H1 (cell line): ENCODE results near the gene DMAC2L. TPM values are rescaled to one million over a fixed set of nuclear protein-coding genes. Genes with fewer than 3 reads are reported as not detected.

ENCODE experiments used
- CTCF ChIA-PET: fragments of 300-600 bp; sonication (Branson Sonifier 250); formaldehyde crosslinking; loops from one replicate; lab custom pipeline; 2021; ENCODE audit not compliant: partially characterized antibody; lab: Charles Lee
- POLR2A ChIA-PET: fragments of 300-600 bp; sonication (Branson Sonifier 250); formaldehyde crosslinking; loops from one replicate; lab custom pipeline; 2021; ENCODE audit warnings: inconsistent platforms; ENCODE audit not compliant: partially characterized antibody; lab: Charles Lee
- DNase-seq, 2 experiments: peaks; one replicate each; pipeline versions ENCODE4 v3.0.0 to v3.0.0-alpha.2; 2010 to 2022; ENCODE audit warnings: low spot score in 2 of 2, low read depth in 1 of 2, mixed read lengths in 1 of 2
- FAIRE-seq: peaks from 2 replicates; lab custom pipeline; 2011; peaks lifted over from hg19 to GRCh38; lab: Jason Lieb, UNC
- H2AFZ ChIP-seq: 2 replicates; pipeline ENCODE4 v1.8.1; 2012; ENCODE audit warnings: low read length, inconsistent platforms
- H2AK5ac ChIP-seq: 2 replicates; pipeline ENCODE4 v1.6.1; 2013; ENCODE audit warnings: low read depth, low read length
- H2BK120ac ChIP-seq: replicated peaks from 2 replicates; pipeline ENCODE3; 2013; ENCODE audit warnings: low read depth, low read length, inconsistent platforms
- H2BK12ac ChIP-seq: 2 replicates; pipeline ENCODE4 v1.6.1; 2013; ENCODE audit warnings: low read depth, low read length
- H2BK15ac ChIP-seq: 2 replicates; pipeline ENCODE4 v1.6.1; 2013; ENCODE audit warnings: low read length
- H2BK20ac ChIP-seq: 2 replicates; pipeline ENCODE4 v1.6.1; 2013; ENCODE audit warnings: low read length
- H2BK5ac ChIP-seq: 2 replicates; pipeline ENCODE4 v1.6.1; 2013; ENCODE audit warnings: low read depth, low read length
- H3K14ac ChIP-seq: 2 replicates; pipeline ENCODE4 v1.6.1; 2013; ENCODE audit warnings: inconsistent platforms; ENCODE audit not compliant: insufficient read length
- H3K18ac ChIP-seq: 2 replicates; pipeline ENCODE4 v1.6.1; 2013; ENCODE audit warnings: low read length; ENCODE audit errors: extremely low read depth
- H3K23ac ChIP-seq: 2 replicates; pipeline ENCODE4 v1.6.1; 2013; ENCODE audit warnings: inconsistent platforms; ENCODE audit not compliant: insufficient read length
- H3K23me2 ChIP-seq: 2 replicates; pipeline ENCODE4 v1.6.1; 2013; ENCODE audit warnings: low read depth, low read length
- H3K27ac ChIP-seq: 2 replicates; pipeline ENCODE4 v1.6.1; 2011; ENCODE audit warnings: low read depth, low read length, inconsistent platforms
- H3K27me3 ChIP-seq, 4 experiments: replicated peaks in 1 of 4; 1 replicate in 1 of 4; 2 replicates in 3 of 4; pipeline versions ENCODE4 v1.6.1 to v1.8.1; 2011 to 2013; ENCODE audit warnings: low read length in 3 of 4, mild to moderate bottlenecking in 3 of 4, inconsistent platforms in 2 of 4, mixed read lengths in 2 of 4, moderate library complexity in 1 of 4; ENCODE audit not compliant: control insufficient read depth in 3 of 4, insufficient read depth in 3 of 4; ENCODE audit errors: extremely low read depth in 1 of 4
- H3K36me3 ChIP-seq, 4 experiments: 2 replicates each; pipeline versions ENCODE4 v1.6.1 to v1.8.1; 2011 to 2013; ENCODE audit warnings: mild to moderate bottlenecking in 4 of 4, low read length in 3 of 4, moderate library complexity in 2 of 4, control low read depth in 1 of 4, inconsistent platforms in 1 of 4; ENCODE audit not compliant: insufficient read depth in 4 of 4, control insufficient read depth in 2 of 4
- H3K4ac ChIP-seq: replicated peaks from 2 replicates; pipeline ENCODE3; 2013; ENCODE audit warnings: low read length, low read depth, mixed read lengths, inconsistent platforms; ENCODE audit not compliant: insufficient read length
- H3K4me1 ChIP-seq, 4 experiments: replicated peaks in 1 of 4; 1 replicate in 1 of 4; 2 replicates in 3 of 4; pipeline versions ENCODE4 v1.6.1 to v1.8.1; 2011 to 2013; ENCODE audit warnings: low read length in 3 of 4, inconsistent platforms in 2 of 4, mixed read lengths in 1 of 4; ENCODE audit not compliant: insufficient read depth in 4 of 4, control insufficient read depth in 3 of 4
- H3K4me2 ChIP-seq, 2 experiments: 2 replicates each; pipeline versions ENCODE4 v1.6.1 to v1.8.1; 2011 to 2013; ENCODE audit warnings: low read depth in 2 of 2, low read length in 2 of 2, control low read depth in 1 of 2, inconsistent platforms in 1 of 2, mild to moderate bottlenecking in 1 of 2; ENCODE audit not compliant: insufficient read depth in 1 of 2
- H3K4me3 ChIP-seq, 4 experiments: fragments of 200-600, 300-600 bp in 1 of 4; sonication (generic), shearing (Covaris generic), sonication (Bioruptor Twin) in 1 of 4; 2 replicates each; pipeline versions ENCODE4 v1.5.1 to v1.8.1; 2011 to 2016; ENCODE audit warnings: low read length in 4 of 4, low read depth in 3 of 4, control low read depth in 2 of 4, inconsistent platforms in 2 of 4, mild to moderate bottlenecking in 2 of 4, mixed read lengths in 1 of 4, moderate library complexity in 1 of 4; ENCODE audit not compliant: insufficient read depth in 2 of 4; ENCODE audit errors: extremely low read depth in 1 of 4
- H3K56ac ChIP-seq: replicated peaks from 2 replicates; pipeline ENCODE3; 2013; ENCODE audit warnings: low read depth, mild to moderate bottlenecking, mixed read lengths, low read length, inconsistent platforms; ENCODE audit not compliant: insufficient read length
- H3K79me1 ChIP-seq: 2 replicates; pipeline ENCODE4 v1.6.1; 2013; ENCODE audit warnings: low read depth, low read length, control low read depth
- H3K79me2 ChIP-seq, 2 experiments: 2 replicates each; pipeline versions ENCODE4 v1.6.1 to v1.8.1; 2012 to 2013; ENCODE audit warnings: low read length in 2 of 2, mild to moderate bottlenecking in 2 of 2, inconsistent platforms in 1 of 2; ENCODE audit not compliant: insufficient read depth in 2 of 2, control insufficient read depth in 1 of 2
- H3K9ac ChIP-seq, 4 experiments: replicated peaks in 1 of 4; 1 replicate in 1 of 4; 2 replicates in 3 of 4; pipeline versions ENCODE4 v1.6.1 to v1.8.1; 2011 to 2013; ENCODE audit warnings: low read depth in 3 of 4, low read length in 3 of 4, control low read depth in 2 of 4, mild to moderate bottlenecking in 2 of 4, moderate library complexity in 2 of 4, inconsistent platforms in 1 of 4; ENCODE audit errors: extremely low read depth in 1 of 4
- H3K9me3 ChIP-seq, 2 experiments: 2 replicates each; pipeline versions ENCODE4 v1.6.1 to v1.8.1; 2012 to 2013; ENCODE audit warnings: mild to moderate bottlenecking in 2 of 2, moderate library complexity in 2 of 2, control low read depth in 1 of 2, inconsistent platforms in 1 of 2, low read depth in 1 of 2, low read length in 1 of 2, mixed read lengths in 1 of 2; ENCODE audit not compliant: insufficient read depth in 2 of 2
- H4K20me1 ChIP-seq, 2 experiments: replicated peaks in 1 of 2; 2 replicates each; pipeline versions ENCODE3 to v1.8.1; 2011 to 2013; ENCODE audit warnings: inconsistent platforms in 2 of 2, low read length in 2 of 2, mild to moderate bottlenecking in 1 of 2; ENCODE audit not compliant: insufficient read depth in 2 of 2, control insufficient read depth in 1 of 2
- H4K5ac ChIP-seq: 2 replicates; pipeline ENCODE4 v1.6.1; 2013; ENCODE audit warnings: low read length, low read depth, mixed read lengths, inconsistent platforms; ENCODE audit not compliant: insufficient read length
- H4K8ac ChIP-seq: 2 replicates; pipeline ENCODE4 v1.8.0; 2013; ENCODE audit warnings: mild to moderate bottlenecking, moderate library complexity, low read length, inconsistent platforms; ENCODE audit not compliant: insufficient read depth; ENCODE audit errors: extremely low read depth
- H4K91ac ChIP-seq: replicated peaks from 2 replicates; pipeline ENCODE3; 2013; ENCODE audit warnings: low read length, mixed read lengths, inconsistent platforms; ENCODE audit not compliant: insufficient read length
- ASH2L ChIP-seq: fragments of 200-600, 300-600 bp; sonication (generic); IDR thresholded peaks from one replicate; pipeline ENCODE4 v1.7.1; 2017; ENCODE audit warnings: low read length
- HDAC2 ChIP-seq, 2 experiments: fragments of 300-600 bp in 1 of 2; sonication (generic) in 1 of 2; IDR thresholded peaks; 2 replicates each; pipeline ENCODE4 v1.6.1; 2011 to 2012; ENCODE audit warnings: low read depth in 2 of 2, low read length in 2 of 2, mild to moderate bottlenecking in 2 of 2, moderate library complexity in 2 of 2, borderline replicate concordance in 1 of 2, inconsistent platforms in 1 of 2
- KDM5A ChIP-seq: fragments of 200-600 bp; IDR thresholded peaks from 2 replicates; pipeline ENCODE4 v1.7.1; 2012; ENCODE audit warnings: mild to moderate bottlenecking, low read length, inconsistent platforms, mixed read lengths
- NRF1 ChIP-seq: IDR thresholded peaks from 2 replicates; pipeline ENCODE4 v1.6.1; 2011; ENCODE audit warnings: mild to moderate bottlenecking, low read depth, low read length, improper control_type of control experiment
- SRF ChIP-seq: IDR thresholded peaks from 2 replicates; pipeline ENCODE4 v1.6.1; 2011; ENCODE audit warnings: mild to moderate bottlenecking, low read depth, low read length, moderate library complexity
- TBP ChIP-seq: IDR thresholded peaks from 2 replicates; pipeline ENCODE4 v1.6.1; 2011; ENCODE audit warnings: low read depth, low read length, improper control_type of control experiment
- ZNF274 ChIP-seq: IDR thresholded peaks from 2 replicates; pipeline ENCODE4 v1.7.0; 2012; ENCODE audit warnings: low read length, borderline replicate concordance; ENCODE audit errors: extremely low read depth
- WGBS, 2 experiments: shearing (Covaris generic) in 1 of 2; methylation state at CpG; one replicate each; pipeline versions ENCODE4 v1.1.6 to v1.1.7; 2013 to 2015; ENCODE audit warnings: low lambda C conversion rate in 2 of 2, mixed read lengths in 2 of 2, inconsistent platforms in 1 of 2, low coverage in 1 of 2, missing lambda C conversion rate in 1 of 2; ENCODE audit not compliant: insufficient replicate concordance in 2 of 2, insufficient coverage in 1 of 2, insufficient read length in 1 of 2; ENCODE audit errors: extremely low coverage in 1 of 2, missing lambda C conversion rate in 1 of 2; 5-methylcytosine and 5-hydroxymethylcytosine counted together
- polyA plus RNA-seq, 7 experiments: library from polyadenylated mRNA; depleted of rRNA in 3 of 7; stranded (reverse) in 5 of 7; unstranded in 2 of 7; fragments of >200 nt in 5 of 7; fragments of 200-250 nt in 2 of 7; gene quantifications; 1 replicate in 5 of 7; 2 replicates in 1 of 7; 4 replicates in 1 of 7; pipeline versions ENCODE4 v1.2.1 to v1.2.3, GENCODE V29; 2011 to 2013; ENCODE audit warnings: missing spikeins in 2 of 7, mixed read lengths in 2 of 7
- total RNA-seq: library from RNA; stranded (reverse); fragmentation: NEBNext Ultra II Directional; extraction: Animal tissue kit (Norgen Biotek cat#: 25700); gene quantifications from 2 replicates; pipeline ENCODE4 v1.2.1, GENCODE V29; 2021
- TF ChIP-seq, protein P1 (sequence below): IDR thresholded peaks from 2 replicates; pipeline ENCODE4 v1.6.1; 2011; ENCODE audit warnings: low read depth, mild to moderate bottlenecking, low read length; ENCODE audit not compliant: insufficient read depth
- TF ChIP-seq, protein P2 (sequence below): IDR thresholded peaks from 2 replicates; pipeline ENCODE4 v1.6.1; 2012; ENCODE audit warnings: low read length, inconsistent platforms
- TF ChIP-seq, protein P3 (sequence below): IDR thresholded peaks from 2 replicates; pipeline ENCODE4 v1.6.1; 2011; ENCODE audit warnings: low read length, improper control_type of control experiment

The DMAC2L gene
- total and polyA plus RNA-seq, 2 of the 8 experiments (the other 6 are each of a cell fraction or from before 2014, with no cell fraction given) = 20.3 to 28.9 TPM

DNA sequence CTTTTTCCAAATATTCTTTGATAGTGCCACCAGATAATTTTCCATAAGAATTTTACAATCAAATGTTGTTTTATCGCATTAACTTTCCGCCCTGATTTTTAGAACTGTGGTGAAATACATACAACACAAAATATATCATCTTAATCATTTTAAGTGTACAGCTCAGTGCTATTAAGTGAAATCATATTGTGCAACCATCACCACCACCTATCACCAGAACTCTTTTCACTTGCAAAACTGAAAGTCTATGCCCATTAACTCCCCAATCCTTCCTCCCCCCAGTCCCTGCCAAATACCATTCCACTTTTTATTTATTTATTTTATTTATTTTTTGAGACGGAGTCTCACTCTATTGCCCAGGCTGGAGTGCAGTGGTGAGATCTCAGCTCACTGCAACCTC is 48.0 kb downstream of the DMAC2L start:
- H3K9ac ChIP-seq = no peak overlapping the region
- no peaks in the 10 kb centered on the region for H4K20me1 ChIP-seq
- H2BK120ac ChIP-seq = no peak overlapping the region
- no peak overlapping the region for H4K91ac ChIP-seq
- H3K4me2 ChIP-seq = no peak overlapping the region
- H2BK5ac ChIP-seq = no peak overlapping the region
- no peak overlapping the region for H3K4me3 ChIP-seq
- H2AK5ac ChIP-seq = no peak overlapping the region
- H3K18ac ChIP-seq = no peak overlapping the region
- no peak overlapping the region for H4K5ac ChIP-seq
- H3K9me3 ChIP-seq = peaks cover 0 to 2% of the 10 kb centered on the region in 2 experiments; a peak in 1 of 4 replicates
- no peaks in the 10 kb centered on the region; the same call in 1 of the 2 replicates for H3K23me2 ChIP-seq
- no peak overlapping the region for H3K27ac ChIP-seq
- no peak overlapping the region for H2BK12ac ChIP-seq
- no peak overlapping the region for H4K8ac ChIP-seq
- no peak overlapping the region for H2AFZ ChIP-seq
- H3K4ac ChIP-seq = no peak overlapping the region
- CTCF ChIA-PET = interaction anchor here (0.6 to 1.3 kb wide), 3 partner anchors 9 to 398 kb away, joined by 3 read pairs; no protein-coding TSS in a partner anchor
- DNase-seq (no peak), FAIRE-seq (no peak)
- H3K79me2 ChIP-seq = no peaks in the 10 kb centered on the region
- no peak overlapping the region for H3K14ac ChIP-seq
- no peak overlapping the region for H2BK20ac ChIP-seq
- no peaks in the 10 kb centered on the region for H3K79me1 ChIP-seq
- no peak overlapping the region for H3K23ac ChIP-seq
- H3K36me3 ChIP-seq = no peaks in the 10 kb centered on the region
- 95% methylated on average over 3 of the region's 3 CpGs; no CpG with 5 or more reads in 1 of the 2 experiments for WGBS, 2 experiments
- no peak overlapping the region for H3K56ac ChIP-seq
- POLR2A ChIA-PET = no interaction called here
- no peak overlapping the region for H2BK15ac ChIP-seq
- H3K4me1 ChIP-seq = peaks cover 0 to 10% (median 1%) of the 10 kb centered on the region in 4 experiments; a peak in 3 of 7 replicates
- H3K27me3 ChIP-seq = no peaks in the 10 kb centered on the region; a peak in 1 of 7 replicates
- TF ChIP-seq TBP (no peak), ASH2L (no peak), SRF (no peak), ZNF274 (no peak), HDAC2 (IDR thresholded peaks at IDR 0.05; ENCODE audit: borderline replicate concordance in 1 of 2, low read depth in 2 of 2, low read length in 2 of 2) (no peak), KDM5A (no peak), NRF1 (no peak)
- TF ChIP-seq, protein P1, sequence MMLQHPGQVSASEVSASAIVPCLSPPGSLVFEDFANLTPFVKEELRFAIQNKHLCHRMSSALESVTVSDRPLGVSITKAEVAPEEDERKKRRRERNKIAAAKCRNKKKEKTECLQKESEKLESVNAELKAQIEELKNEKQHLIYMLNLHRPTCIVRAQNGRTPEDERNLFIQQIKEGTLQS = no peak
- TF ChIP-seq, protein P2, sequence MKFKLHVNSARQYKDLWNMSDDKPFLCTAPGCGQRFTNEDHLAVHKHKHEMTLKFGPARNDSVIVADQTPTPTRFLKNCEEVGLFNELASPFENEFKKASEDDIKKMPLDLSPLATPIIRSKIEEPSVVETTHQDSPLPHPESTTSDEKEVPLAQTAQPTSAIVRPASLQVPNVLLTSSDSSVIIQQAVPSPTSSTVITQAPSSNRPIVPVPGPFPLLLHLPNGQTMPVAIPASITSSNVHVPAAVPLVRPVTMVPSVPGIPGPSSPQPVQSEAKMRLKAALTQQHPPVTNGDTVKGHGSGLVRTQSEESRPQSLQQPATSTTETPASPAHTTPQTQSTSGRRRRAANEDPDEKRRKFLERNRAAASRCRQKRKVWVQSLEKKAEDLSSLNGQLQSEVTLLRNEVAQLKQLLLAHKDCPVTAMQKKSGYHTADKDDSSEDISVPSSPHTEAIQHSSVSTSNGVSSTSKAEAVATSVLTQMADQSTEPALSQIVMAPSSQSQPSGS = no peak
- TF ChIP-seq, protein P3, sequence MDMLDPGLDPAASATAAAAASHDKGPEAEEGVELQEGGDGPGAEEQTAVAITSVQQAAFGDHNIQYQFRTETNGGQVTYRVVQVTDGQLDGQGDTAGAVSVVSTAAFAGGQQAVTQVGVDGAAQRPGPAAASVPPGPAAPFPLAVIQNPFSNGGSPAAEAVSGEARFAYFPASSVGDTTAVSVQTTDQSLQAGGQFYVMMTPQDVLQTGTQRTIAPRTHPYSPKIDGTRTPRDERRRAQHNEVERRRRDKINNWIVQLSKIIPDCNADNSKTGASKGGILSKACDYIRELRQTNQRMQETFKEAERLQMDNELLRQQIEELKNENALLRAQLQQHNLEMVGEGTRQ = no peak
